GM15510 (cell line): Measurements from ENCODE around the gene RPS6KA2.

Experiments used
- POLR2A ChIP-seq: IDR thresholded peaks from 3 replicates; pipeline ENCODE4 v1.6.1; 2011; ENCODE audit warnings: borderline replicate concordance; ENCODE audit not compliant: insufficient read length; ENCODE audit errors: extremely low read depth

RPS6KA2 gene

DNA sequence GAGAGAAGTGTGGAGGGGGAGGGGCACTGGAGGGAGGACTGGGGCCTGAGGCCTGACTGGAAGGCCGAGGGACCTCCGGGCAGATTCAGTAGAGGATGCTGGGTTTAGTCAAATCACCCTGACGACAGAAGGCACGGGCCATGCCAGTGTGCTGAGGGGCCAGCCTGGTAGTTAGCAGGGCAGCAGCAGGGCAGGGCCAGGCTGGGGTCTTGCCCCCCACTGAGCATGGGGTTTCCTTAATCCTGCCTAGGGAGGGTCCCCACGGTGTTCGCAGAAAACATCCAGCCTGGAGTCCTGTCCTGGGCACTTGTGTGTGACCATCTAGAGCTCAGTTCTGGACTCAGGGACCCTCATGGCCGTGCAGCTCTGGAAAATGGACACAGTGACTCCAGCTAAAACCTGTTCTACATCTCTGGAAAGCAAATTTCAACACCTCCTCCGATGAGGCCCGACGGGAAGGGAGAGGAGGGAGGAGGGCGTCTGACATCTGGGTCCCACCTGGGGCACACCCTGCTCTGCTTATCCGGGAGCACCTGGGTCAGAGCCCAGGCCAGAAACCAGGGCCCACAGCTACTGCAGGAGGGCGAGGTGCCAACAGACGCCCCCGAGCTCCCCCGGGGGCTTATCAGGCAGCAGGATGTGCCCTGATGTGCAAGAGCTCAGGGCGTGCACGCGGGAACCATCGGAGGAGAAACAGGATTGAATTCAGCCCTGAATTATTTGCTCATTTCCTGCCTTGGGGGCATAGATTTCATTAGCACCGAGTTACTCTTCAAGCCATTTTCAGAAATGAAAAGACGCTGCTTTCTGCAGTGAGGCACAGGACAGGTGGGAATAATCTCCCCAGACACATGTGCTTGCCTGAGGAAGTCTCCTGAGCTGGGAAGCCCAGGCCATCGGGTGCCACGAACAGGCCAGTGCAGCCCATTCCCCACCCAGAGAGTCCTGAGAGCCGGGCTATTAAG lies 166.3 kb downstream of the RPS6KA2 start:
- no peak for TF ChIP-seq POLR2A

DNA sequence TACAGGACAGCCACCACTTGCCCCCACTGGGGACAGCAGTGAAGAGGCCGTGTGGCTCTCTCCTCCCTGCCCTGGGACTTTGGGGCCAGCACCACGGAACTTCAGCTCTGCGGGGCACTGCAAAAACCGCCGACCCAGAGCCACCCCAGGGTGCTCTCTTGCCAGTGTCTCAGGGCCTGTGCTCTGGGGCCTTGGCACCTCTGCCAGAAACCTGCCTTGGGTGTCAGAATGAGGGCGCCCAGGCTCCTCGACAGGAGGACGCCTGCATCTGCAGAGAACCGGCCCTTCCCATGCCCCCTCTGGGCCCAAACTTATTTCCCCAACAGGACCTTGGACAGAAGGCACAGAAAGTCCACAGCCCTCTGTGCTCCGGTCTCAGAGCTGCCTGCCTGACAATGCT lies 167.1 kb downstream of the RPS6KA2 start:
- no peak for TF ChIP-seq POLR2A

DNA sequence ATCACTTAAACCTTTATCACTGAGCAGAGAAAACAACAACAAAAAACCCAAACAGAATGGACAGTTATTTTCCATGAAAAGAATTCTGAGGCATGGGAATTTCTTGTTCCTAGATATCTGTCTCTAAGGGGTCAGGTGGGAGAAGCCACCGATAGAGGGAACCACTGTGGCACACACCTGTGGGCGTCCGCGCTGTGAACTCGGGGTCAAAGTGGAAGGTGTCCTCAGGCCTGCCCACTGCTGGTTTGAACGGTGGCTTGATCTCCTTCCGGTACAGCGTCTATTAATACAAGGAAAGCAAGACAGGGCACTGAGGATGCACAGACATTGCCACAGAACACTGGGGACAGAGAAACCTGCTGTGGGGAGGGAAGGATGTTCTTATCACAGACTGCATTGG lies 167.8 kb downstream of the RPS6KA2 start:
- no peak for TF ChIP-seq POLR2A

GRCh38 chr6:166456395-166457156 lies 170.5 kb downstream of the RPS6KA2 start:
- TF ChIP-seq POLR2A = no peak

DNA sequence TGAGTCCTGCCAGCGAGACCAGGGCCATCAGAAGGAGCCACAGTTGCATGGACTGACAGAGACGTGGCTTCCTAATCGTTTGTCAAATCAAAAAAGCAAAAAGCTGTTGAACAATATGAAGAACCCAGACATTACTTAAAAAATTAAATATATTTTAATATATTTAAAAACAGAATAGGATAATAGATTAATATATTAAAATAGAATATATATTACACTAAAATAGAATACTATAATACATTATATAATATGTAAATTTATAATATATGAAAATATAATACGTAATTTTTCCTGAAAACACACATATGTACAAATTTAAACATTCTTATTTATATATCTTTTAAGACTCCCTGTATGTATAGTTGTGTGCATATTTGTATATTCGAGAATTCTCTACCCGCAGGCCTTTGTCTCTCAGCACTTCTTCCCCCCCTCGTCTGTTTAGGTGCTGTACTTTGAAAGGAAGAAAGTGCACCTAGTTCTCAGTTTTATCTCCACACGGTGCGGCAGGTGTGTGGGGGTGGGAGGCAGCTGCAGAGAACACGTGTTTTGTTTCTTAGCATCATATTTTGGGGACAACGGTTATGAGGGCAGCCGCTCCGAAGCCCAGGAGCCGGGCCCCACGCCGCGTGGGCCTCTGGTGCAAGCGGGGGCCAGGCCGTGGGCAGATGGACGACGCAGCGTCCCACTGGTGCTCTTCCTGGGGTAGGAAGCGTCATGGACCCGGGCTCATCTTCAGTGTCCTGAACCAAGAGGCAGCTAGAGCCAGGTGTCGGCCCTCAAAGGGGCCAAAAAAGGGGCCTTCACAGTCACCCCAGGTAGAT lies 172.1 kb downstream of the RPS6KA2 start:
- TF ChIP-seq POLR2A = no peak

- no peak for TF ChIP-seq POLR2A
Observed at GRCh38 chr6:166453651-166454050, 173.4 kb downstream of the RPS6KA2 start.

GRCh38 chr6:166450167-166450873 lies 176.7 kb downstream of the RPS6KA2 start:
- TF ChIP-seq POLR2A = no peak

DNA sequence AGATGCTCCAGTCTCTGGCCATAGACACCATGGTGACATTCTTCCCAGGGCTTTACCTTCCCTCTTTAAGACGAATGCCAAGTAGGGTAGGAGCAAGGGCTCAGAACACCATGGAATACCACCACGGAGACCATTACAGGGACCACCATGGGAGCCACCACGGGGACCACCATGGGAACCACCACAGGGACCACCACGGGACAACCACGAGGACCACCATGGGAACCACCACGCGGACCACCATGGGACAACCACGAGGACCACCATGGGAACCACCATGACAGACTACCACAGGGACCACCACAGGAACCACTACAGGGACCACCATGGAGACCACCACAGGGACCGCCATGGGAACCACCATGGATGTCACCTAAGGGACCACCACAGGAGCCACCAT lies 177.4 kb downstream of the RPS6KA2 start:
- TF ChIP-seq POLR2A = no peak

GRCh38 chr6:166449036-166449435 lies 178.0 kb downstream of the RPS6KA2 start:
- TF ChIP-seq POLR2A = no peak

GRCh38 chr6:166448432-166448831 lies 178.6 kb downstream of the RPS6KA2 start:
- no peak for TF ChIP-seq POLR2A

DNA sequence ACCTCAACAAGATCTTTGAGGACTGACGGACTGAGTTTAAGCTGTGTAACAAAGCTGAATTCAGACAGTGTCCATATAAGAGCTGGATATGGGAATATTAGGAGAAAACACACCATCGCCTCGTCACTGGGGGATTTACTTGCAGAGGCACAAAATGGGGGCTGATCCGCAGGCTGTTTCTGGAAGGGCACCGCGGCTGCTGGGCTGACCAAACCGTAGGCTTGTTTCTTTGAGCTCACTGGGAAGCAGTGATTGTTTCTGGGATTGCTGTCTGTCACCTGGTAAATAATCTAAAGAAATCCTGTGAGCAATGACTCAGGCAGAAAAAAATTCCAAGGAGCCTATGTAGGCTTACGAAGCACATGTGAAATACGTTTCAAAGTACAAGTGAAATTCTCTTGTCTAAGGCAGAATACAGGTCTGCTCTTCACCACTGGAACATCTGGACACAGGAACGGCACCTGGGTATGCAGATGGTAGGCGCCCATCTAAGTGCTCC lies 180.4 kb downstream of the RPS6KA2 start:
- TF ChIP-seq POLR2A = no peak

- no peak for TF ChIP-seq POLR2A
Observed at GRCh38 chr6:166446146-166446545, 180.9 kb downstream of the RPS6KA2 start.

- TF ChIP-seq POLR2A = no peak
Observed at GRCh38 chr6:166444446-166444845, 182.6 kb downstream of the RPS6KA2 start.

- no peak for TF ChIP-seq POLR2A
Observed at GRCh38 chr6:166443166-166443565, 183.9 kb downstream of the RPS6KA2 start.
